Body of pancreas (tissue), 4 donors: ENCODE measurements around the gene ANAPC15.

Experiments used
- CTCF ChIP-seq, 7 experiments: fragments of 450-650 bp in 4 of 7; fragments of 200-600 bp in 3 of 7; sonication (generic) in 3 of 7; IDR thresholded peaks; one replicate each; pipeline ENCODE4 v1.5.1; 2016 to 2019; ENCODE audit warnings: antibody characterized with exemption in 7 of 7
- POLR2A ChIP-seq, 3 donors: fragments of 450-650 bp; IDR thresholded peaks; one replicate each; pipeline ENCODE4 v1.6.1; 2016; ENCODE audit warnings: antibody characterized with exemption in 3 of 3, mild to moderate bottlenecking in 2 of 3

DNA sequence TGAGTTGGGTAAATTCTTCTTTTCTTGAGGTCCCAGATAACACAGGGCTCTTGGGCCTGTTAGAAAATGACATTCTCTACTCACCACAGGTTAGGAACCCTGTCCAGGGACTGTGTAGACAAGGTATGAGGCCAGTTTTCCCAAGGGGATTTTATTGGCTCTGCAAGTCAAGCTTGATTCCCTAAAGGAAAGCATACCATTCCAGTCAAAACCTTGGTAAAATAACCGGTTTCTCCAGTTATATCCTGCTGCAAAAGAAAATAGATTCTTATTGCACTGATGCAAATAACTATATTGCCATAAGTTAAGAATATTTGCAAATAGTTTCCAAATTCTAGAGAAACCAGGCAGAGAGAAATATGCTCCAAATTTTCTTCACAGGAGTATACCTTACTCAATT is 13.5 kb upstream of the ANAPC15 start:
- TF ChIP-seq POLR2A (IDR thresholded peaks at IDR 0.05): no peak
- no peak for TF ChIP-seq CTCF (IDR thresholded peaks at IDR 0.05)
